RPMI7951 (cell line): Measurements from ENCODE around the gene TLE3. TPM values are rescaled to one million over a fixed set of nuclear protein-coding genes. Genes with fewer than 3 reads are reported as not detected.

ENCODE experiments used
- DNase-seq: peaks from one replicate; pipeline ENCODE4 v3.0.0-alpha.2; 2012; ENCODE audit warnings: low read depth
- total RNA-seq: library from RNA; depleted of rRNA; stranded (reverse); fragments of >200 nt; shearing (Covaris generic); gene quantifications from 2 replicates; pipeline ENCODE4 v1.2.3, GENCODE V29; 2014

Gene TLE3
- total RNA-seq, 1 experiment from 2014 or later: 20.4 TPM

- no peak for DNase-seq
Measured at GRCh38 chr15:70031261-70031660, 66.5 kb downstream of the TLE3 start.

- no peak for DNase-seq
Measured at GRCh38 chr15:70030851-70031250, 66.9 kb downstream of the TLE3 start.

- peak; percentile 6 for DNase-seq
Measured at GRCh38 chr15:70029297-70029701, 68.4 kb downstream of the TLE3 start.

- DNase-seq: no peak
Measured at GRCh38 chr15:70027518-70027917, 70.2 kb downstream of the TLE3 start.

- no peak for DNase-seq
Measured at GRCh38 chr15:70026991-70027390, 70.7 kb downstream of the TLE3 start.

GRCh38 chr15:70025413-70026296 is 72.1 kb downstream of the TLE3 start:
- DNase-seq: peak; percentile 88

GRCh38 chr15:70024521-70024920 is 73.2 kb downstream of the TLE3 start:
- DNase-seq: no peak

GRCh38 chr15:70023769-70024491 is 73.8 kb downstream of the TLE3 start:
- peak; percentile 92 for DNase-seq

GRCh38 chr15:70023064-70023768 is 74.5 kb downstream of the TLE3 start:
- peak; percentile 98 for DNase-seq

- no peak for DNase-seq
Measured at GRCh38 chr15:70020229-70020628, 77.5 kb downstream of the TLE3 start.

- no peak for DNase-seq
Measured at GRCh38 chr15:70018646-70019600, 78.8 kb downstream of the TLE3 start.

- no peak for DNase-seq
Measured at GRCh38 chr15:70017801-70018200, 79.9 kb downstream of the TLE3 start.

GRCh38 chr15:70017025-70017424 is 80.7 kb downstream of the TLE3 start:
- no peak for DNase-seq

GRCh38 chr15:70016511-70016994 is 81.2 kb downstream of the TLE3 start:
- no peak for DNase-seq

GRCh38 chr15:70014860-70015490 is 82.7 kb downstream of the TLE3 start:
- DNase-seq: no peak

GRCh38 chr15:70014331-70014730 is 83.4 kb downstream of the TLE3 start:
- no peak for DNase-seq

- no peak for DNase-seq
Measured at GRCh38 chr15:70013656-70014313, 83.9 kb downstream of the TLE3 start.

GRCh38 chr15:70012895-70013294 is 84.8 kb downstream of the TLE3 start:
- no peak for DNase-seq

GRCh38 chr15:70008697-70009290 is 88.9 kb downstream of the TLE3 start:
- no peak for DNase-seq
